Myocyte (in vitro differentiated cells): Measurements from ENCODE around the gene RPEL1. TPM values are rescaled to one million over a fixed set of nuclear protein-coding genes. Genes with fewer than 3 reads are reported as not detected.
A peak's percentile ranks its signal among the peaks of the same experiment; 100 is the strongest.

ENCODE experiments used
- DNase-seq: peaks from one replicate; pipeline ENCODE4 v3.0.0-alpha.2; 2012; ENCODE audit warnings: low read depth
- total RNA-seq: library from RNA; depleted of rRNA; stranded (reverse); fragments of >200 nt; gene quantifications from 2 replicates; pipeline ENCODE4 v1.2.3, GENCODE V29; 2014

RPEL1 gene
- total RNA-seq, 1 donor from 2014 or later = not detected

DNA sequence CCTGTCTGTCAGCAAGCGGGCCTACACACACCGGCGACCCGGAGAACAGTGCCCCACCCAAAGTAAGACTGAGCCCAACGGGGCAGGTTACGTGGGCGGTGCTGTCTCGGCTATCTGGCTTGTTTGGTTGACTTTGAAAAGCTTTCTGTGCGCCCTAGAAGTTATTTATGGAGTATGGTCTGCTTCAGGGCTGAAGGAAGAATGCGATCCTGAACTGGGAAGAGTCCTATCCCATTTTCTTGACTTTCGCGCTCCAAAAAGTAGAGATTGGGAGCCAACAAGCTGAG, 32.8 kb downstream of the RPEL1 start:
- no peak for DNase-seq

DNA sequence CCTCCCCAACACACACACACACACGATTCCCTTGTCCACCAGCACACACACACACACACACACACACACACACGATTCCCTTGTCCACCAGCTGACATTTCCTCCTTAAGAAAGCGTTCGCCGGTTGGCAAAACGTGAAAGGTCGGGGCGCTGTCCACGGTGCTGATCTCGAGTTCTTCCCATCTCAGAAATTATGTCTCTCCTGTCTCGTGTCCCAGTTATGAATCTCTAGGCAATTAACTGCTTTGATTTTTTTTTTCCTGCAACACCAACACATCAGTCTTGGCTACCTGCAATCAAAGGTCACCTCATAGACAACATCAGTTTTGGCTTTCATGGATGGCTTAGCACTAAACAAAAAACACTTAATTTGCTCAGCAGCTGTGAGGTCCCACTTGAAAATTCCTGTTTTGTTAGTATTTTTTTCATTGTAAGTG, 33.2 kb downstream of the RPEL1 start:
- peak; percentile 70 for DNase-seq

DNA sequence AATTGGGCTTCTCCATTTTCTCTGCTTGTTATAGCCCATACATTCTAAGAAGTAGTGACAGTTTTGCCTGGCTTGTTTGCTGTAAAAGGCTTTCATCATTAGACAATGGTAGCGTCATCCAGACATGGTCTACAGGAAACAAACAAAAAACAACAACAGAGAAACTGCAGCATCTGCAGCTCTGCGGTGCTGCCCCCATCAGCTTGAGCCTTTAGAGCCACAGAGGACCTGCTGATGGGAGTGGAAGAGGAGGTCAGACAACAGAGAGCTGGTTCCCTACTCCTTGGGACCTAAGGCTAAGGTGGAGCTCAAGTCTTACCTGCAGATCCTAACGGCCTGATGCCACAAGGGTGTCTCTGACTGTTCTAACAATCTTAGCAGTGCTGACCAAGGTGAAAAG, 34.3 kb downstream of the RPEL1 start:
- no peak for DNase-seq

DNA sequence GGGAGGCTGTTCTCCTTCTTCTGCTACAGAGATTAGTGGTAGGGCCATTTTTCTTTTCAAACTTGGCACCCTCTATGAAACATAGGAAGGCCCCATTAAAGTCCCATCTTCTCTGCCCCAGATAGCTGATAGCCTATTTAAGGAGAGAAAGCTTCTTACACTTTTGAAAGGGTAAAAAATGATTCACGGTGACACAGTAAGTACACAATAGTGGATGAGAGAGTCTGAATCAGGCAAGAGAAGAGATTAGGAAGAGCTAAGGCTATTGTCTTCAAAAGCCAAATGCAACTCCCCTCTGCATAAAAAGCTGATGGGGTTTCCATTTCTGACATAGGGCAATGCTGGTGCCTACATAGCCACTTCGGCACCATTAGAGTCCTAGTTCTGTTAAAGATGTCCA, 34.8 kb downstream of the RPEL1 start:
- no peak for DNase-seq

DNA sequence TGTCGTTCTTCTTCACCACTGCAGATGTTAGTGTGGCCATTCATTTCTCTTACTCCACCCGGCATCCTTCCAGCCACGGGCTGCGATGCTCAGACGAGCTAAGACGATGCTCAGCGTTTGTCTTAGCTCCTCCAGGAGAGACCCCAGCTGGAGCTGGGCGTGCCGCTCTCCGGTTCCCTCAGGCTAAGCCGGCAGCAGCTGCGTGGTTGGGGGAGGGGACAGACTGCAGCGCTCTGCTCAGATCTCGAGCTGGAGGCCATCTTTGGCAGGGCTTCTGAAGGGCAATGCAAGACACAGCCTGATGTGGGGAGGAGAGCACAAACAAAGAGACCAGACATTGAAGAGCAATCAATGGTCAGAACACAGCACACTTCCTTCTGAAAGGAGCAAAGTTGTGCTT, 36.1 kb downstream of the RPEL1 start:
- DNase-seq = peak; percentile 89

DNA sequence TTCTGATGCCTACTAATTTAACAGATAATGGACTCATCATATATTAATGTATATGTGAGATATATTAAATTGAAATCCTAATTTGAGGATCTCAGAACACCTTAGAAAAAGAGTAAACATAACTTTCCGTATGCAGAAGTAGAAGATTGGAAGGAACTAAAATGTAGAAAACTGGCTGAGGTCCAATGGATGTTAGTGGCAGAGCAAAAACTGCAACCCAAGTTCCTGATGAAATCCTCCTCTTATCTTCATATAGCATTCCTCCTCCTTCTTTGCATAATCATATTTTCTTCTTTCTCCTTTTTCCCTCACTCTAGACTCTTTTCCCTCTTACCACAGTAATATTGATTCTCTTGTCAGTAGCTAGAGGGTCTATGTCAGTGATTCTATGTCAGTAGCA, 37.3 kb downstream of the RPEL1 start:
- DNase-seq = no peak

DNA sequence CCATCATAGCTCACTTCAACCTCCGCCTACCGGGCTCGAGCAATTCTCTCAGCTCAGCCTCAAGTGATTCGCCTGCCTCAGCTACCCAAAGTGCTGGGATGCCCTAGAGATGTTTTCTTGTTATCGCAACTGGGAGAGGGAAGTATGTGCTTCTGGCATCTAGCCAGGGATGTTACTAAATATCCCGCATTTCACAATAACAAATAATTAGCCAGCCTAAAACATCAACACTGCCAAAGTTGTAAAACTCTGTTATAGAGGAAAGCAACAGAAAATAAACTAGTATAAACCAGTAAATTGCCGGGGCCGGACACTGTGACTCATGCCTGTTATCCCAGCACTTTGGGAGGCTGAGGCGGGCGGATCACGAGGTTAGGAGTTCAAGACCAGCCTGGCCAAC, 38.5 kb downstream of the RPEL1 start:
- DNase-seq = no peak

DNA sequence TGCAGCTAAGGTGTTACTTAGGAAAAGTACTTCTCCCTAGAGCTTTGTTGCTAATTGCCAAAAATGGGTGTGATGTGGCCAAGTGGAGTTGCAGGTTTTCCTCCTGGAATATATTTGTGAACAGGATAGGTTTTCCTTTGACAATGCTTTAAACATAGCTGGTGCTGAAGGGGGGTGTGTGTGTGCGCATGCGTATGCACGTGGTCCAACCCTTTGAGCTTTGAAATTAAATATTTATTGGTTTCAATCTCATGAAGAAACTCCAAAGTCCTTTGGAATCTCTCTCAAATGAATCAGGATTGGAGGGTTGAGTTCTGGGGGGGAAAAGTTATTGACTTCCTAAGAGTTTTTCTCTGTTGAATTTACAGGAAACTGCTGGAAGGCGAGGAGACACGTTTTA, 42.3 kb downstream of the RPEL1 start:
- no peak for DNase-seq

DNA sequence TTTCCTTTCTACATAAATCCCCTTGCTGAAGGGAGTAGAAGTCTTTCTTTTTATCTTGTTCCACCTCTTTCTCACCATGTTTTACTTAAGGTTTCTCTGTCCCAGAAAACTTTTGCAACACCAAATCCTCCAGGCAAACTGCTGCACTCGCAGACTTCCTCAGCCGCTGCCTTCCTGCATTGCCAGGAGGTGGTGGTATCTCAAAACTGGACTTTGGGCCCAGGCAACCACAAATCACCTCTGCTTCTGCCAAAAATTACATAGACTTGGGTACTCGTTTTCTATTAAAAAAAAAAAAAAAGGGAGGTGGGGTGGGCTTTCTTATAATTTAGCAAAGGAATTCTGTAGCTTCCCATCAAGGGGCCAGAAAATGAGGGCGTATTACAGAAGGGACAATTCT, 45.9 kb downstream of the RPEL1 start:
- no peak for DNase-seq

DNA sequence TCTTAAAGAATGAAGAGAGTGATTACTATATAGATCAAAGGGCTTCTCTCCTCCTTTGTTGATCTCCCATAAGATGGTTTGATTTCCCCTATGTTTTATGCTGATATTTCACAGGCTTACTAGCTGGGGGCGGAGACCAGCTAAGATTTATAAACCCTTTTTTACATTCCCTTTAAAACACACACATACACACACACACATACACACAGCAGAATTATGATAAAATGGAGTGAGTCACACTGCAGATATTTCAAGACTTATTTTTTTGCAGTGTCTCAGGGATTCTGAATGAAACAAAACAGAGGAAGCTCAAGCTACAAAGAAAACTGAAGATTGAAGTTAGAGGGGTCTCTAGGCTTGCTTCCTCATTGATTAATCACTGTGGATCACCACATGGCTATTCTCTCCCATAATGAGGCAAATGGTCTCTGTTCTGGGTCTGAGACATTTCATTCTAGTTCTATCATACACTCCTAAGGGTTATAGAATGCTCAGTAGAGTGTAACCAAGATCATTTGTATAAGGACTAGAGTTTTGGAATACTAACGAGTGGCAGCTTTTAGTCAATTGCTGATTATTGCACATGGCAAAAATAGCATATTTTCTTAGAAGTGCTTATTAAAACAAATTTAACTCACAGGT, 49.8 kb downstream of the RPEL1 start:
- peak; percentile 36 for DNase-seq

Other genes starting within 250 kb of the RPEL1 start
- gene NT5C2, start 52.6 kb upstream of the RPEL1 start, total RNA-seq = 57.3 and 79.4 TPM in 2 replicates
- gene INA, start 31.3 kb downstream of the RPEL1 start, total RNA-seq = not detected in 2 replicates
- gene PCGF6, start 105.3 kb downstream of the RPEL1 start, total RNA-seq = 10.1 and 11.6 TPM in 2 replicates
- gene TAF5, start 122.1 kb downstream of the RPEL1 start, total RNA-seq = 2.7 and 3.5 TPM in 2 replicates
- gene ATP5MK, start 150.6 kb downstream of the RPEL1 start, total RNA-seq = 304 and 376 TPM in 2 replicates
- gene PDCD11, start 150.7 kb downstream of the RPEL1 start, total RNA-seq = 30.6 and 32.3 TPM in 2 replicates
- gene CALHM2, start 206.5 kb downstream of the RPEL1 start, total RNA-seq = 19.8 and 24.8 TPM in 2 replicates
- gene CALHM1, start 213.0 kb downstream of the RPEL1 start, total RNA-seq = 0.31 TPM in 1 of 2 replicates, not detected in the other
- not detected in 2 replicates for gene CALHM3, start 233.4 kb downstream of the RPEL1 start, total RNA-seq
- gene NEURL1, start 247.8 kb downstream of the RPEL1 start, total RNA-seq = 10.6 and 12.1 TPM in 2 replicates